Measurements from ENCODE around the gene TMEM101.
A peak's percentile ranks its signal among the peaks of the same experiment; 100 is the strongest.
"Not testable (repeated sequence)": the region's sequence is repeated elsewhere in the genome, so short reads cannot be mapped to it uniquely, and the experiment has no call there.

Gene TMEM101

DNA sequence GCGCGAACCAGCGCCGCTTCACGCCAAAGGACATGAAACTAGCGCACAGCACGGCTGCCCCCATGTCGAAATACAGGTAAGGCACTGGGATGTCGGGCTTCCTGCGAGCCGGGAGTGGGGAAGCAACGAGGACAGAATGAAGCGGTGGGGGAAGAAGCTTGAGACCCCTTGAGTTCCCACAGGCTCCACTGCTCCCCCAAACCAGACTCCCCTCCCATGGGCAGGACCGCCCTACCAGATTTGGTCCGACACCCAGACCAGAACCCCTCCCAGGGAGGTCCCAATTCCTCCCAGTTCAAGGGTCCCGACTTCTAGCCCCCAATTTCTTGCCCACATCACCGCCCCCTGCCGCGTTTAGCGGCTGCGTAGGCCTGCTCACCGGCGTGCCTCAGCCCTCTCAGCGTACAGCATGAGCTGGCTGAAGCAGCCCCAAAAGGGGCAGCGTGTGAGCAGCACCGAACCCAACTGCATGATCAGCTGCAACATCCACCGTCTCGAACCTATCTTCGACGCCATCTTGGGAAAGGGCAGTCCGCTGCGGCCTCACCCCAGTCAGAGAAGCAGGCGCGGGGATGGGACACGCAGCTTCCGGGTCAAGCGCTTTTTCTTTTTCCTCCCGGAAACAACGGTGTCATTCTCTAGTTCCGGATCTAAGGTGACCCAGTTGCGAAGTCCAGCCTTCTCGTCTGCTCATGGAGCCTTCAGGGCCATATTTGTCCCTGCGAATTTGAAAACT, at the start of gene TMEM101:
TSS of gene TMEM101 (minus strand) at position 527 of the 736 bp plus-strand sequence. CDS start at position 516, 11 bp downstream.
- peak; percentile 93 for DNase-seq (ENCODE audit: low spot score)

- no peak for DNase-seq (ENCODE audit: low spot score)
Measured at GRCh38 chr17:44063704-44064639, 49.2 kb upstream of the TMEM101 start.

- no peak for DNase-seq (ENCODE audit: low spot score)
Measured at GRCh38 chr17:44062871-44063270, 48.1 kb upstream of the TMEM101 start.

DNA sequence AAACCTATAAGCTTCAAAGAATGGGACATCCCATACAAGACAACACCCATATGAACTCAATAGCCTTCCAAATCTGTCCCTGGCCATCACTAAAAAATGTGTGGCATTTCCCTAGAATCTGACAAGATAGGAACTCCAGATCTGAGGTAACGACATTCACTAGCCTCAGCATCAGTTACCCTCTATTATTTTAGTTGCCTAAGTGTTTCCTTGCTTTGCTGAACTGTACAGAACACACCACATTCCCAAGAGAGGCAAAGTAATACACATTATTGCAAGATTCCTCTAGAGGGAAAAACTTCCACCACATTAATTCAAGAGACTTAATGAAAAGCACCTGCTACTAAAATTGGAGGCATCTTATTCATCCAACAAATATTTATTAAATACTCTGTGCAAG, 46.7 kb upstream of the TMEM101 start:
- no peak for DNase-seq (ENCODE audit: low spot score)

GRCh38 chr17:44059101-44059892, 44.5 kb upstream of the TMEM101 start:
- no peak for DNase-seq (ENCODE audit: low spot score)

DNA sequence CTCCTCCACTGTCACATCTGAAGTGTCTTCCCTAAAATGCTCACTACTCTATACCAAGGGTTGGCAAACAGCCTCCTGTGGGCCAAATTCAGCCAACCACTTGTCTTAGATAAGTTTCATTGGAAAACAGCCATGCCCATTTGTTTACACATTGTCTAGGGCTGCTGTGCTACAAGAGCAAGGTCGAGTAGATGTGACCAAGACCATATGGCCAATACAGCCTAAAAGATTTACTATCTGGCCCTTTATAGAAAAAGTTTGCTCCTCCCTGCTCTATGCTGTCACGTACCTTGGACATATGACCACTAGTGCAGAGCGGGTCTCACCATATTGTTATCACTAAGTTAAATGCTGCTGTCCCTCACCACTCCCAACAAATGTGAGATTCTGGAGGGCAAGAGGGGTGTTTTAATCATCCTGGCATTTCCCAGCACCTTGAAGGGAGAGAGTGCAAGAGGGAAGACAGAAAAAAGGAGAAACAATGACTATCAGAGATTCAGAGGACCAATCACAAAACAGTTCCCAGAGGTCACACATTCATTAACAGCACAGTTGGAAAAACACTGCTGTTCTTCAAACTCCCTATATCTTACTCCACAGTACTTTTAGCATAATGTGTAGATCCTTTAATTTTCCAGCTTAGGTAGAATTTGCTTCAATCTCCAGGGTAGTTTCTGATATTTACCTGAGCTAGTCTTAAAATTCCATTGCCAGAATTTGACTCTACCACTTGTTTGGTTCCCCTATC, 38.5 kb upstream of the TMEM101 start:
- no peak for DNase-seq (ENCODE audit: low spot score)

DNA sequence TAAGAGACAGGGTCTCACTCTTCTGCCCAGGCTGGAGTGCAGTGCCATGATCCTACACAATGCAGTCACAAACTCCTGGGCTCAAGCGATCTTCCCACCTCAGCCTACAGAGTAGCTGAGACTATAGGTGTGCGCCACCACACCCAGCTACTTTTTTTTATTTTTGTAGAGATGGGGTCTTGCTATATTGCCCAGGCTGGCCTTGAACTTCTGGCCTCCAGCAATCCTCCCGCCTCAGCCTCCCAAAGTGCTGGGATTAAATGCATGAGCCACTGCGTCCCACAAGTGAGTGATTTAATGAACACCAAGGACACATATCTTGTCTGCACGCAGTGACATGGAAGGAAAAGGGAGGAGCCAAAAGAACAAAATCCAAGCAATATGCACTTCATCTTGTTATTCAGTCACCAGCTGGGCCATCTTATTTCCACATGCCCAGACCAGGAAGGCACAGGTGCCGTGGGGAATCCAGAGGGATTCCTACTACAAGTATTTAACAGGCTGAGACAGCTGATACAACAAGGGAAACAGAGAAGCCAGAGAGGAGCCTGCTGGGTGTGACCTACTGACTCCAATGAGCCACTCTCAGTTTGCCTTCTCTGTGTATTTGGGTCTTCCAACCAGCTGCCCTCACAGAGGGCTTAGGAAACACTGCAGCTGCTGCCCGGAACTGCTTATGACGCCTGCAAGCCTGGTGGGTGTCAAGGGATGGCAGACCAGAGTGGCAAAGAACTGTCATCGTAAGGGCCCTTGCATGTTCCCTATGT, 34.7 kb upstream of the TMEM101 start:
- DNase-seq (ENCODE audit: low spot score), result no peak

- not testable (repeated sequence) for DNase-seq (ENCODE audit: low spot score)
Measured at GRCh38 chr17:44046893-44047292, 32.1 kb upstream of the TMEM101 start.

GRCh38 chr17:44045486-44045885, 30.7 kb upstream of the TMEM101 start:
- DNase-seq (ENCODE audit: low spot score), result no peak

- no peak for DNase-seq (ENCODE audit: low spot score)
Measured at GRCh38 chr17:44044071-44044470, 29.3 kb upstream of the TMEM101 start.

DNA sequence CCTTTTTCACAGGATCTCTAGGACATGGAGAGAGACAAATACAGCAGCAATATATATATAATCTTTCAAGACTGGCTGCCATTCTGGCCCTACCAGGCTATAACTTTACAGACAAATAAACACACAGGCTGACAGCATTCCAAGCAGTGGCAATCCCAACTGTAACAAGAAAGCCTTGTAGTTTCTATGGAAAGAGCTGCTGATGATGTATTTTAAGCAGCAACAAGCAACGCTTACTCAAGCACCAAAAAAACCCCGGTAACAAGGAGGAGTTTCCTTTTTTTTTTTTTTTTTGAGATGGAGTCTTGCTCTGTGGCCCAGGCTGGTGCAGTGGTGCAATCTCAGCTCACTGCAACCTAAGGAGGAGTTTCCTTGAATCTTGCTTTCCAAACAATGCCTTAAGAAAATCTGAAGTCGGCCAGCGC, 28.5 kb upstream of the TMEM101 start:
- no peak for DNase-seq (ENCODE audit: low spot score)

- no peak for DNase-seq (ENCODE audit: low spot score)
Measured at GRCh38 chr17:44039829-44040635, 25.3 kb upstream of the TMEM101 start.

DNA sequence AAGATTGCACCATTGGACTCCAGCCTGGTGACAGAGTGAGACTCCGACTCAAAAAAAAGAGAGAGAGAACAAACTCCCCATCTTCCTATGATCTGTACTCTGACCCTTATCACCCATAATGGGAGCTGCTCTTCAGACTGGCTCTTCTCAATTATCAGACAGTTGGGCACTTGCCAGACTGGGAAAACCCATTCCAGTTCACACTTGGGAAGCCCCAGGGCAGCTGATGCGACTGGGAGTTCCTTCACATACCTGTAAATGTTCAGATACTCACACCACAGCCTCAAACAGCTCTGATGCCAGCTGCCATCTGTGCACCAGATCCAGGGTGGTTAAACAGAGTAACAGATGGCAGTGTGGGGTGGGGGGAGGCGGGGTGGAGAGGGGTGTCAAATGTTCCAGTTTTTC, 23.8 kb upstream of the TMEM101 start:
- no peak for DNase-seq (ENCODE audit: low spot score)

DNA sequence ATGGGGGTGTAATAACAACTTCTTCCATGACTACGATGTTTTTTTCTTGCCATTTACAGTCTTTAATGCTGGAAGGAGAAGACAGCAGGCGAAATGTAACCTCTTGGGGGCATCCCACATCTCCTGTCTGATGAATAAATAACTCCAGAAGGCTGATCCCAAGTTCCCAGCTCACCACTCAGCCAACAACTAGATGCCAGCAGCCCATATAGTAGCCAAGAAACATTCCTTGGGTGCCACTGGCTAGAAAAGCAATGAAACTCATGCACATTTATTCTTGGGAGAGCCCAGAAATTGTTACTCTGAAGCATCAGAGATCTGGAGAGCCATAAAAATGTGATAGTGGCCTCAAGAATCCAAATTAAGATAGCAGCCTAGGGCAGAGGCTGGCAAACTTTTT, 22.7 kb upstream of the TMEM101 start:
- no peak for DNase-seq (ENCODE audit: low spot score)

GRCh38 chr17:44034688-44035087, 19.9 kb upstream of the TMEM101 start:
- DNase-seq (ENCODE audit: low spot score), result not testable (repeated sequence)

GRCh38 chr17:44033861-44034408, 19.2 kb upstream of the TMEM101 start:
- DNase-seq (ENCODE audit: low spot score), result no peak

DNA sequence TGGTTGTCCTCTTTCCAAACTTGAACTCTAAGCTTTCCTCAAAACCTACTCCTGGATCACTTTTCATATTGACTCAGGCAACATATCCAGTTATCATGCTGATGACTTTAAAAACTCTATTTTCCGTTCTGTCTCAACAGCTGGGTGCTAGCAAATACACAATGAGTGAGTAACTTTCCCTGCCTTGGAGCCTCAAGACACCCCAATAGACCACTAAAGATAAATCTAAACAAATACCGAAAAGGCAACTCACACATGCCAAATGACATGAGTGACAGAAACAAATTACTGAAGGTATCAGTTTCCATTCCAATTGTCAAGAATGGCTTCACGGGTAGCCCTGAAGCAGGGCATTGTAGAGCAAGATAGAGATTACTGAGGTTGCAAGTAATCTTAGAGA, 15.7 kb upstream of the TMEM101 start:
- no peak for DNase-seq (ENCODE audit: low spot score)

DNA sequence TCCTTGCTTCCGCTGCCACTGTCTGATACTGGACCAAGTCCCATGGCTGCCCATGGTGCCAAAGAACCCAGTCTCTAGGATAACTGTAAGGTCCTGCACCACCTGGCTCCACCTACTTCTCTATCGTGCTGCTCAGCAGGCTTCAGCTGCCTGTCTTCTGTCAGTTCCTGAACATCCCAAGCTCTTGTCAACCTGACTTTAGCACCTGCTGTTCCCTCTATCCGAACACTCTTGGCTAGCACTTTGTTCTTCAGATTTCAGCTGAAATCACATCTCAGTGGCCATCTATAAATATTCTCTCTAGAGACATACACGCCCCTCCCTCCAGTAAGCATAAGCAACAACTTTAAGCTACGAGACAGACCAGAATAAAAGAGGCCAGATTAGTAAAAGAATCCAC, 15.0 kb upstream of the TMEM101 start:
- DNase-seq (ENCODE audit: low spot score), result no peak

GRCh38 chr17:44024853-44025252, 10.1 kb upstream of the TMEM101 start:
- DNase-seq (ENCODE audit: low spot score), result no peak

GRCh38 chr17:44024271-44024663, 9.5 kb upstream of the TMEM101 start:
- no peak for DNase-seq (ENCODE audit: low spot score)
